GM12892 (cell line): Measurements from ENCODE around the gene RPIA.

Experiments used
- POLR2A ChIP-seq: IDR thresholded peaks from 2 replicates; pipeline ENCODE4 v1.6.1; 2011; ENCODE audit warnings: low read depth, low read length, control low read depth
- POLR2AphosphoS5 ChIP-seq: IDR thresholded peaks from 2 replicates; pipeline ENCODE4 v1.6.1; 2011; ENCODE audit warnings: low read depth, low read length, control low read depth

GRCh38 chr2:88751768-88752167, 60.3 kb downstream of the RPIA start:
- TF ChIP-seq POLR2A (no peak), POLR2AphosphoS5 (no peak)
